T-cell (primary cell): ENCODE data around the gene RSL24D1. TPM values are rescaled to one million over a fixed set of nuclear protein-coding genes. Genes with fewer than 3 reads are reported as not detected.

Source experiments
- ATAC-seq, 4 experiments: fragments of 200-7000 bp in 3 of 4; fragments of 150-1000 bp in 1 of 4; cut with Tn5 transposase; replicated peaks in 1 of 4; 1 replicate in 3 of 4; 2 replicates in 1 of 4; pipeline ENCODE4 v1.10.0; 2021; ENCODE audit warnings: moderate library complexity in 3 of 4, mild to moderate bottlenecking in 2 of 4, moderate number of reproducible peaks in 1 of 4
- CTCF ChIA-PET, 2 donors: fragments of 300-600 bp; sonication (Branson Sonifier 250); formaldehyde crosslinking; loops; one replicate each; lab custom pipeline; 2022; ENCODE audit warnings: antibody characterized with exemption in 2 of 2; lab: Charles Lee
- POLR2A ChIA-PET, 2 donors: fragments of 300-600 bp; sonication (Branson Sonifier 250); formaldehyde crosslinking; loops; one replicate each; lab custom pipeline; 2022; ENCODE audit warnings: antibody characterized with exemption in 2 of 2; lab: Charles Lee
- DNase-seq, 35 experiments: peaks; one replicate each; pipeline versions ENCODE4 v3.0.0 to v3.0.0-alpha.2; 2013 to 2023
- H3K27ac ChIP-seq: one replicate; pipeline ENCODE4 v1.5.1; 2013; ENCODE audit warnings: low read length
- H3K27me3 ChIP-seq, 2 experiments: replicated peaks in 1 of 2; 1 replicate in 1 of 2; 2 replicates in 1 of 2; pipeline versions ENCODE4 v1.6.1 to v1.7.0; 2013; ENCODE audit warnings: low read length in 1 of 2, mixed read lengths in 1 of 2; ENCODE audit not compliant: control insufficient read depth in 2 of 2, insufficient read depth in 2 of 2; ENCODE audit errors: extremely low read depth in 1 of 2
- H3K36me3 ChIP-seq, 2 donors: 1 replicate in 1 of 2; 2 replicates in 1 of 2; pipeline versions ENCODE4 v1.6.1 to v1.7.0; 2013; ENCODE audit warnings: low read length in 1 of 2; ENCODE audit not compliant: control insufficient read depth in 2 of 2, insufficient read depth in 1 of 2; ENCODE audit errors: extremely low read depth in 1 of 2
- H3K4me1 ChIP-seq, 2 experiments: 1 replicate in 1 of 2; 2 replicates in 1 of 2; pipeline versions ENCODE4 v1.6.1 to v1.7.0; 2013; ENCODE audit warnings: low read length in 2 of 2, mixed read lengths in 1 of 2; ENCODE audit not compliant: insufficient read depth in 2 of 2, control insufficient read depth in 1 of 2; ENCODE audit errors: extremely low read depth in 1 of 2
- H3K4me3 ChIP-seq, 2 donors: 1 replicate in 1 of 2; 2 replicates in 1 of 2; pipeline versions ENCODE4 v1.5.1 to v1.7.0; 2013; ENCODE audit warnings: mild to moderate bottlenecking in 2 of 2, low read length in 1 of 2, moderate library complexity in 1 of 2; ENCODE audit not compliant: control insufficient read depth in 1 of 2; ENCODE audit errors: extremely low read depth in 1 of 2
- H3K9me3 ChIP-seq: 2 replicates; pipeline ENCODE4 v1.7.0; 2013
- H3K27ac Mint-ChIP-seq, 2 donors: one replicate each; pipeline ENCODE4 v1.8.0; 2020 to 2021; ENCODE audit warnings: mild to moderate bottlenecking in 2 of 2, mixed read lengths in 2 of 2
- H3K27me3 Mint-ChIP-seq, 2 donors: one replicate each; pipeline ENCODE4 v1.8.0; 2021 to 2022; ENCODE audit warnings: mixed read lengths in 2 of 2
- H3K36me3 Mint-ChIP-seq: one replicate; pipeline ENCODE4 v1.8.0; 2021; ENCODE audit warnings: mixed read lengths
- H3K4me1 Mint-ChIP-seq, 3 donors: one replicate each; pipeline ENCODE4 v1.8.0; 2020 to 2022; ENCODE audit warnings: mixed read lengths in 3 of 3, mild to moderate bottlenecking in 1 of 3
- H3K4me3 Mint-ChIP-seq, 3 donors: one replicate each; pipeline ENCODE4 v1.8.0; 2020 to 2022; ENCODE audit warnings: mild to moderate bottlenecking in 3 of 3, mixed read lengths in 3 of 3, moderate library complexity in 3 of 3
- H3K9me3 Mint-ChIP-seq, 3 donors: one replicate each; pipeline ENCODE4 v1.8.0; 2020 to 2022; ENCODE audit warnings: mixed read lengths in 3 of 3
- WGBS: methylation state at CpG from one replicate; pipeline ENCODE4 v1.1.5; 2013; ENCODE audit warnings: missing lambda C conversion rate; ENCODE audit not compliant: insufficient coverage; 5-methylcytosine and 5-hydroxymethylcytosine counted together
- total RNA-seq, 35 experiments: library from RNA in 6 of 35; stranded (reverse) in 6 of 35; fragments of 120-200 nt in 1 of 35; gene quantifications; one replicate each; pipeline versions ENCODE4 v1.2.1 to v1.2.4 and lab custom pipeline; 2013 to 2026

Gene RSL24D1
- total RNA-seq, 5 donors from 2014 or later (not counting 1 experiment from before 2014, with no cell fraction given), result 88.9 to 133 (median 108) TPM

- POLR2A ChIA-PET, result interaction anchor here (0.5 to 1.5 kb wide), 2 partner anchors 14 to 49 kb away, joined by 4 to 6 read pairs; no protein-coding TSS in a partner anchor
- CTCF ChIA-PET, result interaction anchor here in 1 of 2 donors (0.6 to 2.2 kb wide), 7 partner anchors 11 to 121 kb away, joined by 3 to 12 read pairs (median 3); partner anchors contain the start of genes PIGB and PIGBOS1
- H3K27ac ChIP-seq, result peak overlapping the region; percentile 78
Observed at GRCh38 chr15:55197719-55198118, 978 bp upstream of the RSL24D1 start.

DNA sequence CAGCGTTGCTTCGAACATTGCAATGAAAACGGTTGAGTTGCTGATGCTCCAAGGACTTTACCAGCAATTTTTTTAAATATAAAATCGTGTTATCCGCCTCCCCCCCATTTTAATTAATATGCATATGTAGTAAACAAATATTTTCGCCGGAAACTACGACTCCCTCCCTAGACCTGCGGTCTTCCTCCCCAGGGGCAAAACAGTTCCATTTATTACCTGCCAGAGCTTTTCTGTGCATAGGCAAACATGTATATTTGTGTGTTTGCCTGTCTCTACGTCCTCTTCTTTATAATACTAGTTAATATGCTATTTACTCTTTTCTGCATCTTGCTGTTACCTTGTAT, 593 bp upstream of the RSL24D1 start:
- Mint-ChIP-seq H3K36me3 (peaks cover 8% of the 10 kb centered on the region), H3K27ac (no peak overlapping the region), H3K4me3 (no peak overlapping the region), H3K4me1 (peaks cover 0 to 22% (median 14%) of the 10 kb centered on the region in 3 donors), H3K27me3 (no peaks in the 10 kb centered on the region), H3K9me3 (peaks cover 0 to 7% (median 5%) of the 10 kb centered on the region in 3 donors)
- H3K4me3 ChIP-seq, result peak overlapping the region; percentile 60 to 99
- DNase-seq (no peak), ATAC-seq (peak in 3 of 4 experiments; percentile 6 to 21 (median 12))
- peak overlapping the region; percentile 78 for H3K27ac ChIP-seq
- H3K4me1 ChIP-seq, result peaks cover 6 to 39% of the 10 kb centered on the region in 2 experiments
- WGBS, result no CpG with 5 or more reads among the region's 10 CpGs
- POLR2A ChIA-PET, result interaction anchor here (0.5 to 1.5 kb wide), 7 partner anchors 14 to 211 kb away, joined by 3 to 10 read pairs (median 6); partner anchors contain the start of genes CCPG1 (in 2 of the 2), PIERCE2 (in 2 of the 2), PIGB (in 1 of the 2) and PIGBOS1 (in 1 of the 2)
- no peaks in the 10 kb centered on the region for H3K9me3 ChIP-seq
- no peaks in the 10 kb centered on the region for H3K27me3 ChIP-seq
- H3K36me3 ChIP-seq, result peaks cover 0 to under 1% of the 10 kb centered on the region in 2 donors
- CTCF ChIA-PET, result interaction anchor here in 1 of 2 donors (0.6 to 2.2 kb wide), 9 partner anchors 12 to 121 kb away, joined by 3 to 12 read pairs (median 3); partner anchors contain the start of genes PIGB and PIGBOS1

More at GRCh38 chr15:55197719-55198118, 978 bp upstream of the RSL24D1 start:
- Mint-ChIP-seq H3K9me3 (peaks cover 0 to 7% (median 5%) of the 10 kb centered on the region in 3 donors), H3K4me1 (peaks cover 0 to 18% (median 11%) of the 10 kb centered on the region in 3 donors), H3K36me3 (peaks cover 4% of the 10 kb centered on the region), H3K4me3 (no peak overlapping the region), H3K27me3 (no peaks in the 10 kb centered on the region), H3K27ac (no peak overlapping the region)
- no peaks in the 10 kb centered on the region for H3K27me3 ChIP-seq
- peaks cover 6 to 39% of the 10 kb centered on the region in 2 experiments for H3K4me1 ChIP-seq
- no CpG with 5 or more reads among the region's 4 CpGs for WGBS
- H3K4me3 ChIP-seq, result peak overlapping the region; percentile 60 to 99
- DNase-seq (no peak), ATAC-seq (no peak)
- no peaks in the 10 kb centered on the region for H3K9me3 ChIP-seq
- no peaks in the 10 kb centered on the region for H3K36me3 ChIP-seq

DNA sequence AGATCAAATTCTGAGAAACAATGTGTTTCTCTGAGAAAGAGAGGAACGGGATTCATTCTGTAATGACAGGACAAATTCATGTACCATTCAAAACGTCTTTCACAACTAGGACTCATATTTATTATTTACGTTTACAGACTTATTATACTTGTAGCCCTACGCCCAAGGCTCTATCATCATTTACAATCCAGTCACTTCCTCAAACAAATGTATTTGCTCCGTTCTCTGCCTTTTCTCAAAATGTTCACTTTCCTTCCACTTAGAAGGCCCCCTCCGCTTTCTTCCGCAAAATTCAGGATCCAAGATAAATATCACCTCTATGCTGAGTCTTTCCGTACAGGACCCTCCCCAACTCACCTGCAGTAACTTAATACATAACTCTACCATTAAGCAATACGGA, 745 bp downstream of the RSL24D1 start:
- ATAC-seq (no peak), DNase-seq (peak in 1 of 35 experiments; percentile 1)
- Histone ChIP-seq H3K27ac (peak overlapping the region; percentile 78), H3K27me3 (no peaks in the 10 kb centered on the region), H3K9me3 (no peaks in the 10 kb centered on the region), H3K4me3 (peak overlapping the region; percentile 60 to 99), H3K36me3 (peaks cover 4 to 13% of the 10 kb centered on the region in 2 donors), H3K4me1 (peaks cover 6 to 39% of the 10 kb centered on the region in 2 experiments)
- POLR2A ChIA-PET, result interaction anchor here in 1 of 2 donors (1.4 kb wide), 1 partner anchor 212 kb away, joined by 9 read pairs; the partner anchor contains the start of genes CCPG1 and PIERCE2
- no peaks in the 10 kb centered on the region for H3K27me3 Mint-ChIP-seq
- H3K4me1 Mint-ChIP-seq, result peaks cover 6 to 32% (median 28%) of the 10 kb centered on the region in 3 donors
- peaks cover 17% of the 10 kb centered on the region for H3K36me3 Mint-ChIP-seq
- CTCF ChIA-PET, result interaction anchor here in 1 of 2 donors (2.0 to 2.2 kb wide), 2 partner anchors 22 to 123 kb away, joined by 9 to 12 read pairs; partner anchors contain the start of genes PIGB and PIGBOS1
- H3K4me3 Mint-ChIP-seq, result no peak overlapping the region
- H3K27ac Mint-ChIP-seq, result no peak overlapping the region
- WGBS, result 0% methylated on average over 8 of the region's 9 CpGs
- H3K9me3 Mint-ChIP-seq, result peaks cover 0 to 7% (median 5%) of the 10 kb centered on the region in 3 donors

DNA sequence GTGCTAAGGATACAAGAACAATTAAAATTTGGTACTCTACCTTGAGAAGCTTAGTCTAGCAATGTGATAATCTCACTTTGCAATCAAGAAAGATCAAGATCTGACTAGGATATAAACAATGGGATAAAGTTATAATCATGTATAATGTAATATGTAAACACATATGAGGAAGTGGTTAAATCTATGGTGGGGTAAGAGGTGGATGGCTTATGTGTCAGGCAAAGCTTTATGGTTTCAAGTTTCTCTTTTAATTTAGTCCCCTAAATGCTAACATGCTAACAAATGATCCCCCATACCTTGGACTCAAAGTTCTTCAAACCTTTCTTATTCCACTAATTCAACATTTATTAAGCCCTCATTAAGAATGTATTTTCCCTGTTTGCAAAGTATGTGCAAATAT, 2.5 kb downstream of the RSL24D1 start:
- Histone ChIP-seq H3K36me3 (peaks cover 4 to 22% of the 10 kb centered on the region in 2 donors), H3K9me3 (no peaks in the 10 kb centered on the region), H3K27ac (no peak overlapping the region), H3K27me3 (no peaks in the 10 kb centered on the region), H3K4me3 (no peak overlapping the region), H3K4me1 (peaks cover 6 to 39% of the 10 kb centered on the region in 2 experiments)
- ATAC-seq (no peak), DNase-seq (no peak)
- Mint-ChIP-seq H3K9me3 (peaks cover 0 to 5% (median 4%) of the 10 kb centered on the region in 3 donors), H3K4me3 (no peak overlapping the region), H3K27ac (no peak overlapping the region), H3K36me3 (peaks cover 28% of the 10 kb centered on the region), H3K27me3 (no peaks in the 10 kb centered on the region), H3K4me1 (peaks cover 7 to 38% (median 37%) of the 10 kb centered on the region in 3 donors)
- ChIA-PET CTCF (interaction anchor here in 1 of 2 donors (1.1 kb wide), 1 partner anchor 23 kb away, joined by 4 read pairs; no protein-coding TSS in a partner anchor), POLR2A (no interaction called here)

DNA sequence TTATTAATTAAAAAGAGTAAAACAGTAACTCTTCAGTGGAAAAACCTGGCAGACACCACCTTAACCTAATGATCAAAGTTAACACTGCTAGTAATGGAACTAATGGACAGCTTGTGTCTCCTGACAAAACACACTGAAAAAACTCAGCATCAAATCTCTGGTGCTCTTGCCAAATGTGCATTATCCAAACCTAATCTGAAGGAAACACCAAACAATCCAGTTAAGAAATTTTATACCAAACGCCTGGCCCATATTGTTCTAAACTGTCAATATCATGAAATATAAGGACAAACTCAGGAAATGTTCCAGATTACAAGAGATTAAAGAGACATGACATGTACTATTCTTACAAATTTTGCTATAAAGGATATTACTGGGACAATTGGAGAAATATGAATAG, 10.4 kb downstream of the RSL24D1 start:
- H3K36me3 Mint-ChIP-seq, result peaks cover 63% of the 10 kb centered on the region
- peaks cover 41 to 47% (median 43%) of the 10 kb centered on the region in 3 donors for H3K4me1 Mint-ChIP-seq

DNA sequence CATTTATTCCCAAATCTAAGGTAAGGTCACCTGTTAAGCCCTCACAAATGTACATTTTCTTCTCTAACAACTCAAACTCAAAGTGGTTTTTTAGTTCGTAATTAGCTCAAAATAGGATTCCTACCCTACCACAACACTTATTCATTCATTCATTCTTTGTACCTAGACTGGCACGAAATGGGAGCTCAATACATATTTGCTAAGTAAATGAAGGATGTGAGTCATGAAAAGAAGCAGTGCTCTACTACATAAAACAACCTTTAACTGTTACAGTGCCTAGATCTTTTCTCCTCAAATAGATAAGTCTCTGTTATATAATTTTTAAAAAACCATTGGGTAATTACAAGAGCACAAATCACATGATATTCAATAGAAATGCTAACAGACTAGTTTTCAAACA, 13.1 kb downstream of the RSL24D1 start:
- Histone ChIP-seq H3K9me3 (no peaks in the 10 kb centered on the region), H3K4me1 (no peaks in the 10 kb centered on the region), H3K4me3 (no peak overlapping the region), H3K27ac (no peak overlapping the region), H3K27me3 (no peaks in the 10 kb centered on the region), H3K36me3 (peaks cover 5 to 58% of the 10 kb centered on the region in 2 donors)
- Mint-ChIP-seq H3K4me1 (peaks cover 29 to 36% (median 34%) of the 10 kb centered on the region in 3 donors), H3K4me3 (no peak overlapping the region), H3K27me3 (no peaks in the 10 kb centered on the region), H3K9me3 (no peaks in the 10 kb centered on the region), H3K27ac (no peak overlapping the region), H3K36me3 (peaks cover 61% of the 10 kb centered on the region)
- ChIA-PET CTCF (interaction anchor here in 1 of 2 donors (0.9 kb wide), 1 partner anchor 17 kb away, joined by 3 read pairs; no protein-coding TSS in a partner anchor), POLR2A (interaction anchor here (0.8 to 1.3 kb wide), 2 partner anchors 13 to 74 kb away, joined by 5 to 6 read pairs; partner anchors contain the start of gene RSL24D1 (in 1 of the 2))
- DNase-seq (no peak), ATAC-seq (no peak)
- 100% methylated on average over 1 of the region's 2 CpGs for whole genome bisulfite sequencing

More for the DNA sequence above, 10.4 kb downstream of the RSL24D1 start:
- DNase-seq, result no peak
- H3K4me1 ChIP-seq, result no peaks in the 10 kb centered on the region
- WGBS, result no CpG with 5 or more reads among the region's 1 CpG
- H3K27me3 Mint-ChIP-seq, result no peaks in the 10 kb centered on the region
- POLR2A ChIA-PET, result no interaction called here
- H3K27me3 ChIP-seq, result no peaks in the 10 kb centered on the region
- H3K9me3 ChIP-seq, result no peaks in the 10 kb centered on the region
- H3K36me3 ChIP-seq, result peaks cover 5 to 48% of the 10 kb centered on the region in 2 donors
- ATAC-seq, result no peak
- CTCF ChIA-PET, result interaction anchor here in 1 of 2 donors (1.0 kb wide), 1 partner anchor 31 kb away, joined by 4 read pairs; no protein-coding TSS in a partner anchor
- H3K9me3 Mint-ChIP-seq, result no peaks in the 10 kb centered on the region
- H3K4me3 Mint-ChIP-seq, result no peak overlapping the region
- no peak overlapping the region for H3K27ac ChIP-seq
- no peak overlapping the region for H3K27ac Mint-ChIP-seq
- no peak overlapping the region for H3K4me3 ChIP-seq
